ENCODE results near the gene CYP2F1. TPM values are rescaled to one million over a fixed set of nuclear protein-coding genes. Genes with fewer than 3 reads are reported as not detected.
"Not testable (repeated sequence)": the region's sequence is repeated elsewhere in the genome, so short reads cannot be mapped to it uniquely, and the experiment has no call there.

CYP2F1 gene
- total RNA-seq, 1 donor from 2014 or later: not detected

GRCh38 chr19:41116261-41116660, 2.0 kb downstream of the CYP2F1 start:
- Mint-ChIP-seq H3K4me1 (ENCODE audit: unreplicated experiment) (no peaks in the 10 kb centered on the region), H3K9me3 (no peaks in the 10 kb centered on the region), H3K27ac (no peak overlapping the region), H3K27me3 (peaks cover 35% of the 10 kb centered on the region), H3K36me3 (no peaks in the 10 kb centered on the region), H3K4me3 (no peak overlapping the region)
- DNase-seq (ENCODE audit: extremely low spot score, unreplicated experiment): no peak
- TF ChIP-seq, protein P1, sequence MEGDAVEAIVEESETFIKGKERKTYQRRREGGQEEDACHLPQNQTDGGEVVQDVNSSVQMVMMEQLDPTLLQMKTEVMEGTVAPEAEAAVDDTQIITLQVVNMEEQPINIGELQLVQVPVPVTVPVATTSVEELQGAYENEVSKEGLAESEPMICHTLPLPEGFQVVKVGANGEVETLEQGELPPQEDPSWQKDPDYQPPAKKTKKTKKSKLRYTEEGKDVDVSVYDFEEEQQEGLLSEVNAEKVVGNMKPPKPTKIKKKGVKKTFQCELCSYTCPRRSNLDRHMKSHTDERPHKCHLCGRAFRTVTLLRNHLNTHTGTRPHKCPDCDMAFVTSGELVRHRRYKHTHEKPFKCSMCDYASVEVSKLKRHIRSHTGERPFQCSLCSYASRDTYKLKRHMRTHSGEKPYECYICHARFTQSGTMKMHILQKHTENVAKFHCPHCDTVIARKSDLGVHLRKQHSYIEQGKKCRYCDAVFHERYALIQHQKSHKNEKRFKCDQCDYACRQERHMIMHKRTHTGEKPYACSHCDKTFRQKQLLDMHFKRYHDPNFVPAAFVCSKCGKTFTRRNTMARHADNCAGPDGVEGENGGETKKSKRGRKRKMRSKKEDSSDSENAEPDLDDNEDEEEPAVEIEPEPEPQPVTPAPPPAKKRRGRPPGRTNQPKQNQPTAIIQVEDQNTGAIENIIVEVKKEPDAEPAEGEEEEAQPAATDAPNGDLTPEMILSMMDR (conservative IDR thresholded peaks at IDR 0.05): no peak

- H3K9me3 Mint-ChIP-seq; H3K36me3 Mint-ChIP-seq; DNase-seq (ENCODE audit: extremely low spot score, unreplicated experiment); H3K27ac Mint-ChIP-seq; H3K4me3 Mint-ChIP-seq; H3K4me1 Mint-ChIP-seq (ENCODE audit: unreplicated experiment): not testable (repeated sequence)
- H3K27me3 Mint-ChIP-seq: peaks cover 18% of the 10 kb centered on the region
Observed at GRCh38 chr19:41120929-41121911, 7.0 kb downstream of the CYP2F1 start.

GRCh38 chr19:41122846-41123245, 8.6 kb downstream of the CYP2F1 start:
- not testable (repeated sequence) for DNase-seq (ENCODE audit: extremely low spot score, unreplicated experiment); H3K9me3 Mint-ChIP-seq; H3K36me3 Mint-ChIP-seq; H3K4me3 Mint-ChIP-seq; H3K4me1 Mint-ChIP-seq (ENCODE audit: unreplicated experiment); H3K27ac Mint-ChIP-seq
- H3K27me3 Mint-ChIP-seq: peaks cover 11% of the 10 kb centered on the region

- no peak overlapping the region for H3K27ac Mint-ChIP-seq
- H3K27me3 Mint-ChIP-seq: peaks cover 10% of the 10 kb centered on the region
- no peak for DNase-seq (ENCODE audit: extremely low spot score, unreplicated experiment)
- no peaks in the 10 kb centered on the region for H3K36me3 Mint-ChIP-seq
- TF ChIP-seq, protein P1 (conservative IDR thresholded peaks at IDR 0.05): no peak
- no peaks in the 10 kb centered on the region for H3K9me3 Mint-ChIP-seq
- peaks cover 8% of the 10 kb centered on the region for H3K4me1 Mint-ChIP-seq (ENCODE audit: unreplicated experiment)
- no peak overlapping the region for H3K4me3 Mint-ChIP-seq
Observed at GRCh38 chr19:41123716-41124294, 9.6 kb downstream of the CYP2F1 start.

DNA sequence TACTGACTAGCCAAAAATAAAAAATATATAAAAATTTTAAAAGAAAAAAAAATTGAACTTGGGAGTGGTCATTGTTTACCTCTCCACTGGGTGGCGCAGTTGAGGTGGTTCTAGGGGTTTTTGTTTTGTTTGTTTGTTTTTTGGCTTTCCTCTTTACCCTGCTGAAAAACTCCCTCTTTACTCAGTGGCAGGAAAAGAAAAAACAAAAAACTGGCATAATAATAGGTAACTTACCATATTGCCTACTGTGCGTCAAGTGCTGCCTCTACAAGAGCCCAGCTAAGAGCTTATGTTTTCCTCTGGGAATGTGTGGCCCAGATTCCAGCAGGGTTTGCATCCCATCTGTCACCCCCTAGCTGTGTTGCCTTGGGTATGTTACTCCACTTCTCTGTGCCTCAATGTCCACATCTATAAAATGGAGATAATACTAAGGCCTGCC, 12.6 kb downstream of the CYP2F1 start:
- DNase-seq (ENCODE audit: extremely low spot score, unreplicated experiment); H3K27ac Mint-ChIP-seq; H3K36me3 Mint-ChIP-seq; H3K9me3 Mint-ChIP-seq; H3K4me3 Mint-ChIP-seq; H3K4me1 Mint-ChIP-seq (ENCODE audit: unreplicated experiment): not testable (repeated sequence)
- TF ChIP-seq, protein P1 (conservative IDR thresholded peaks at IDR 0.05): peak; percentile 86
- H3K27me3 Mint-ChIP-seq: peaks cover 18% of the 10 kb centered on the region

GRCh38 chr19:41127362-41127761, 13.1 kb downstream of the CYP2F1 start:
- not testable (repeated sequence) for DNase-seq (ENCODE audit: extremely low spot score, unreplicated experiment); H3K36me3 Mint-ChIP-seq; H3K9me3 Mint-ChIP-seq; H3K4me1 Mint-ChIP-seq (ENCODE audit: unreplicated experiment); H3K4me3 Mint-ChIP-seq
- Mint-ChIP-seq H3K27ac (peak overlapping the region; percentile 23), H3K27me3 (peaks cover 24% of the 10 kb centered on the region)

- not testable (repeated sequence) for H3K36me3 Mint-ChIP-seq; H3K9me3 Mint-ChIP-seq; H3K4me1 Mint-ChIP-seq (ENCODE audit: unreplicated experiment)
- TF ChIP-seq, protein P1 (conservative IDR thresholded peaks at IDR 0.05): peak; percentile 59
- Mint-ChIP-seq H3K27ac (peak overlapping the region; percentile 23), H3K4me3 (peak overlapping the region; percentile 80), H3K27me3 (peaks cover 29% of the 10 kb centered on the region)
- peak; percentile 77 for DNase-seq (ENCODE audit: extremely low spot score, unreplicated experiment)
Observed at GRCh38 chr19:41127801-41128300, 13.6 kb downstream of the CYP2F1 start.
